ENCODE measurements around the gene RASL11B.
"Not testable (repeated sequence)": the region's sequence is repeated elsewhere in the genome, so short reads cannot be mapped to it uniquely, and the experiment has no call there.

Gene RASL11B, protein sequence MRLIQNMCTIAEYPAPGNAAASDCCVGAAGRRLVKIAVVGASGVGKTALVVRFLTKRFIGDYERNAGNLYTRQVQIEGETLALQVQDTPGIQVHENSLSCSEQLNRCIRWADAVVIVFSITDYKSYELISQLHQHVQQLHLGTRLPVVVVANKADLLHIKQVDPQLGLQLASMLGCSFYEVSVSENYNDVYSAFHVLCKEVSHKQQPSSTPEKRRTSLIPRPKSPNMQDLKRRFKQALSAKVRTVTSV

GRCh38 chr4:52861879-52862616 lies at the start of gene RASL11B:
Gene RASL11B (plus strand): TSS chr4:52862317. CDS start chr4:52862508, 191 bp downstream.
- peak; percentile 72 to 73 for DNase-seq (ENCODE audit: low read depth in 2 of 2)

DNA sequence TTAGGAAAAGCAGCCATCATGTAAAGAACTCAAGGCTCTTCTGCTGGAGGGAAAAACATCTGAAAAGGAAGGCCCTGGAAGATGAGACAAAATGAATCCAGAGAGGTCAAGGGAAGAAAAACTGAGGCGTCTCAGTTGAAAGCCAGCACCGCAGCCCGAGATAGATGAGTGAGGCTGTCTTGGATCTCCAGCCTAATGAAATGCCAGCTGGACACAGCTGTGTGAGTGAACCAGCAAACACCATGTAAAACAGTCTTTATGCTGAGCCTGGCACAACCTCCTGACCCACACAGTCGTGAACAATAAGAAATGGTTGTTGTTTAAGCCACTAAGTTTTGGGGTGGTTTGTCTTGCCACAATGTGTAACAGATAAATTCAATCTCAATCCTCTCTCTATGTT lies 48.6 kb upstream of the RASL11B start:
- DNase-seq (ENCODE audit: low read depth in 2 of 2) = no peak

DNA sequence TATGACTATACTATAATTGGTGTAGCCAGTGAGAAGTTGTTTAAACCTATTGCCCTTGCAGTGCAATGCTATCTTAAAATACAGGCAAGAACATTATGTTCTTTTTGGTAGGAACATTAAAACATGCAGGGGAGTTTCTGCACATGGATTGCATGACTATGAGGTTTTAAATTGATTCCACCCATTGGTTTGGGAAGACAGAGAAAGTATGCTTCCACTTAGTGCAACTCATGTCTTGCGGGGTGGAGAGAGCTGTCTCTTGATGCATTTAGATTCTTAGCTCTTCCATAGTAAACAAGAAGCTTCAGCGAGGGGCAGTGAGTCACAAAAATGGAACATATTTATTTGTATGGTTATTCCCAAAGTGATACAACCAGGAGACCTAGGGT lies 39.5 kb upstream of the RASL11B start:
- DNase-seq (ENCODE audit: low read depth in 2 of 2) = no peak

DNA sequence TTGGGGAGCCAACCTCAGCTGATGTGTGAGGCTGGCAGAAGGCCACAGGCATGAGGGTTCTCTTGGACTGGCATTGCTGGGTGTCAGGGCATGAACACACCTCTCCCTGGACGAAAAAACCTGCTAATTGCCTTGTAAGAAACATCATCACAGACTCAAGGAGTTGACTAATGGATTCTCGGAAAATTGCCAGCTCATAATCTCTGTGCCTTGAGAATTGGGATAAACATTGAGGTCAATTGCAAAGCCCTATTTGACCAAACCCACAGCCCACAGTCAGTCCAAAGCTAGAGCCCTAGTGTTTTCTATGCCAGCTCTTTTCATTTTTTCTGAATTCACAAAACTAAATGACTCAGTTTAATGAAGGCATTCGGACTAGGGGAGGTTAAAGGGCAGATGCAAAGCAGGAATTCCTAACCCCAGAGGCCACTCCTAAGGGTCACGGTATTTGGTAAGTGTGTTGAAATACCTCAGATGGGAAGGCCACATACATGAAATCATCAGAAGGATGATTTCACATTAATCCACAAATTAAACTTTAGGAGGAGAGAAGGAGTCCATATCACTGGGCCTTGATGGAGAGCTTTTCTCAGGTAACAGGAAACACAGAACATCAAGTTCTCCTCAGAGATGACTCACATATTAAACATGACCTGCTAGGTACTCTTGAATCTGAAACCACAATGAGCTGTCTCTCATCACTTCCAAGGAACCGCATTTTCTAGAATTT lies 39.0 kb upstream of the RASL11B start:
- no peak for DNase-seq (ENCODE audit: low read depth in 2 of 2)

- DNase-seq (ENCODE audit: low read depth in 2 of 2) = no peak
These were observed 38.4 kb upstream of the RASL11B start for GRCh38 chr4:52823702-52824092.

DNA sequence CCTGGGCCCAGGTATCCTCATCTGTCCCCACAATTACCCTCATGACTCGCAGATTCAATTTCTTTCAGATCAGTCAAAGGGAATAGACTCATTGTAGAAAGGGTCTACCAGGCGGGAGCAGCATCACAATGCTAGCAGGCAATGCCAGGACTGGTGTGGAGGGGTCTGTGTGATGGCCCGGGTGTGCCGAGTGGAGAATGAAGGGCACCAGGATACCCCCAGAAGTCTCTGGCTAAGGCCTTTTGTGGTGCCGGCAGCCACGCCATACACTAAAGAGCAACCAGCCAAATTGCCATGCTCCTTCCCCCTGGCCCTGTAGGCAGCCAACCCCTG lies 37.9 kb upstream of the RASL11B start:
- DNase-seq (ENCODE audit: low read depth in 2 of 2) = no peak

DNA sequence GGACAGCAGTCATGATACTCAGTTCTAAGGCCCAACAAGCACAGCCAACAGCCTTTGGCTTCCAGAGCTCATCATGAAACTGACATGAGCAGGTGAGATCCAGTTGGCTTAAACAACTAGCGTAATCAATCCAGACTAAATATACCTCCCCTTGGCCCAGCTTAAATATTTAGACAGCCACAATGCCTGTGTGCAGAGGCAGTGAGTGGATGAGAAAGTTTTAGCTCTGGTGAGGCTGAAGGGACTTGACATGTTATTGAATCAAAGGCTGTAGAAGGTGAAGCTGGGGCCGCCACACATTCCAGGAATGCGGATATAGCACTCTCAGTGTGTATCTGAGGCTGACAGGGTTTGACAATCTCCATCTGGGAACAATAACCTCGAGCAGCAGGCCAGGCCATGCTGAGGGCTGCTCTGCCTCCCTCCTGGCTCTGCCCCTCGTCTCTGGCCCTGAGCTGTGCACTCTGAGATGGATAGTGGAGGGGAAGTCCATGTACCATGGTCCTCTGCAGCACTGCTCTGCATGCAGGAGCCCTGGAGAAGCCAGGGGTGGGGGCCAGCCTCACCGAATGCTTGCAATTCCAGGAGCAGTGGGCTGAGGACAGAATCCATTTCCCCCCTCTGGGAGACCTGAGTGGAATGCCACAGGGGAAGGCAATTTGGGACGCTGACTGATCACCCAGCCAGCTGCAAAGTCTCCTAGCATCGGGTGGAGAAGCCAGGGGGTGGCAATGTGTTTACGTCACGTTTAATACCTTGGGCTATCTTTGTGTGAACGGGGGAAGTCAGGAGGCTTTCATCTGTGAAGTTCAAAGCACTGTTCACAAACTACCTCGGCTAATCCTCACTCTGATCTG lies 37.3 kb upstream of the RASL11B start:
- no peak for DNase-seq (ENCODE audit: low read depth in 2 of 2)

DNA sequence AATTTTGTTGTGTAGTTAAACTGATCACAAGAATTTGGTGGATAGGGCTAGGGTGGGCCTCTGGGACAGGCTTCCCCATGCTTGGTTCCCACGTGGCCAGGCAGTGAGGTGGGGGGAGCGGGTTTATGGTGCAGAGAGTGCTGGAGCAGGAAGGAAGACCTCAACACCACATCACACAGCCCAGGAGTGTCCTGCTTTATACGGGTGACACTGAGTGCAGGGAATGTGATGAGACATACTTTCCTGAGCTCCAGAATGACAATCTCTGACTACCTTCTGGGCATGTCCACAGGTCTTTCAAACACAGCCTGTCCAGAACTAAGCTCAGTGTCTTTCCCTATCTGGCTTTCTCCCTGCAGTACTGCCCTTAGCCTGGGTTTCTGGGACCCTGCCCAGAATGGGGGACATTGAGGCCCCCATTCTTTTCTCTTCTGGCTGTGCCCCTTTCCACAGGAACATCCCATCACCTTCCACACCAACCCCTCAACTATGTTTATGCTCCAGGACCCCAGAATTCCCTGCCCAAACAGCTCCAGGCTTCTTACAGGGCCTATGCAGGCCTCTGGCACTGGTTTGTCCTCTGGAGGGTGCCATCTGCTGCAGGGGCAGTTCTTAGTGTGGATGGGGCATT lies 36.5 kb upstream of the RASL11B start:
- DNase-seq (ENCODE audit: low read depth in 2 of 2) = no peak

DNA sequence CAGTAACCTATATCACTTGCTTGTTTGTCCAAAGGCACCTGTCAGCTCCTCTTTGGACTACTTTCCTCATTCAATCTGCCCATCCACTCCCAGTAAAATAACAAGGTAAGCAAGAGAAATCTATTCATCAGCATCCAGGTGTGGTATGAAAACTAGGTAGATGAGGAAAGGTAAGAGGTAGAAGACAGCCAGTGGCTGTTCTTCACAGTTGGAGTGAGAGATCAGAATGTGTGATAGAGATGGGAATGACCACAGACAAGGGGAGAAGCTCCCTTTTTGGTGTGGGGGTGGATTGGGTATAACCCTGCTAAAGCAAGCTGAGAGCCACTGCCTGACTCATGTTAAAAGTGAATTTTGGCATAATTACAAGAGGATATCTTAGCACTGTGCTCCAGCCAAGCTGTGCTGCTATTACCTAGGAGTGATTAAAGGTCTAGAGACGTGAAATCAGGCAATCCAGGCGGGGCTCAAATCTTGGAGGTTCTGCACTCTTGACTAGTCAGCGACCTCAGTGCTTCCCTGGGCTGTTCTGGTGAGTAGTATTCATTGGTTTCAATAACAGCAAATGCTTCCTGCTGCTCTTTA lies 28.1 kb upstream of the RASL11B start:
- no peak for DNase-seq (ENCODE audit: low read depth in 2 of 2)

DNA sequence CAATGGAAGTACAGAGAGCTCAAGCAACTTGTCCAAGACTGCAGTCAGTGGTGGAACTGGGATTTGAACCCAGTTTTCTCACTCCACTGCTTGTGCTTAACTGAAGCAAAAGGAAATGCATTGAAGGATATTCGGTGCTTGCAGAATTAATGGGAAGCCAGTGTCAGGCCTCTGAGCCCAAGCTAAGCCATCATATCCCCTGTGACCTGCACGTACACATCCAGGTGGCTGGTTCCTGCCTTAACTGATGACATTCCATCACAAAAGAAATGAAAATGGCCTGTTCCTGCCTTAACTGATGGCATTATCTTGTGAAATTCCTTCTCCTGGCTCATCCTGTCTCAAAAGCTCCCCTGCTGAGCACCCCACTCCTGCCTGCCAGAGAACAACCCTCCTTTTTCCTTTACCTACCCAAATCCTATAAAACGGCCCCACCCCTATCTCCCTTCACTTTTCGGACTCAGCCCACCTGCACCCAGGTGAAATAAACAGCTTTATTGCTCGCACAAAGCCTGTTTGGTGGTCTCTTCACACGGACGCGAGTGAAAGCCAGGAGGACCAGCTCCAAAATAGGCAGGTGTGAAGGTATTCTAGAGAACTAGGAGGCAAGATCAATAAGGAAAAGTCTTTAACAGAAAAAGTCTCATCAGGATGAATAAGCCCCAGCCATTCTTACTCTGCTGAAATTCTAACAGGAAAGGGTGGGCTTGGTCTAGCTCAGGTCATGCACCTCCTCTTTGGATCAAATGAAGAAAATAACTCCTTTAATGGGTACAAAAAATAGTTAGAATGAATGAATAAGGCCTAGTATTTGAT lies 27.3 kb upstream of the RASL11B start:
- DNase-seq (ENCODE audit: low read depth in 2 of 2) = not testable (repeated sequence)

GRCh38 chr4:52836120-52836519 lies 26.0 kb upstream of the RASL11B start:
- DNase-seq (ENCODE audit: low read depth in 2 of 2) = no peak

DNA sequence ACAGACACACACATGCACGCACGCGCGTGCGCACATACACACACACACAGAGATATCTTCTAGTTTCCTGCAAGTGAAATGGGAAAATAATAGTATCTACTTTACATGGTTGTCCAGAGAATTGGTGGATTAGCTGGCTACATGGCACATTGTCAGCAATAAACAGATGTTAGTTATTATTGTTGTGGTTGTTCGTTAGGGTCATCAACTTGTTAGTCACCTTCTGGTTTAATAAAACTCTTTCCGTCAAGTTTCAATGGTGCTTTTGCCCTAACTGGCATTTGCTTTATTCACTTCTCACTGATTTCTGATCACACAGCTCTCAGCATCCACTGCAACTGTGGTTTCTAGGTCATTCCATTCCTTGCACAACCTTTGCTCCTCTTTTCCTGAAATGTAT lies 25.4 kb upstream of the RASL11B start:
- no peak for DNase-seq (ENCODE audit: low read depth in 2 of 2)

- DNase-seq (ENCODE audit: low read depth in 2 of 2) = no peak
These were observed 24.2 kb upstream of the RASL11B start for GRCh38 chr4:52837716-52838558.

DNA sequence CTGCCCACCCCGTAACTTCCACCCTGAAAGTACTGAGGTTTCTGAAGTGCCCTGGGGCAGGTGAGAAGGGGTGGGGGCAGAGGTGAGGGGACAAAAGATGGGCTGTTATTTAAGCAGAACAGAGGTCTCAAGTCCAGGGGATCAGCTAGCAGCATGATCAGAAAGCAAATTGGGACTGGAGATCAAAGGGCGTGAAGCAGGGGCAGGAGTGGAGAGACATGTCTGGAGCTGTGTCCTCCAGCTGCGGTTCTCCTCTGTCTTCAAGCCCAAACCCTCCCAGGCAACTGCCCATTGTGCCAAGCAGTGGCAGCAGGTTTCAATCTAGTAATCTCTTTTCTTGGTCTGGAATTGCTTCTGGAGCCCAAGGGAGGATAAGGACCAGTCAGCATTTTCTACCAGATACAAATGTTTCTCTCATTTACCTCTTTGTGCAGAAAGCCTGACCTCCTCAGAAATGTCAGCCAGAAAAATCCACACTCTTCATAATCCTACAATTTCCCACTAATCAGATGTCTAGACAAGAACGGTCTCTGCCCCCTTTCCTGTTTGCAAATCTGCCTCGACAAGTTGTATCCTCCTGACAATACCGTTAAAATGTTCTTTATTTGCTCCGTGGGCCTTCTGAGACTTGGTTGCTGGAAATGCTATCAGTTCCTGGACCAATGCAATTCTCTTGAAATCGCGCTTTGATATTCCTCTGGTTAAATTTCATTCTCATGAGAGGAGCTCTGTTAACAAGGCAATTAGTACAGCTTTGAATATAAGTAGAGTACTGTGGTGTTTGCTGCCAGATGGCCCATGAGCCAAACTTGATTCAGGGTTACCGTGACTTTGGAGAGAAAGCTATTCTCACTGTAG lies 23.2 kb upstream of the RASL11B start:
- no peak for DNase-seq (ENCODE audit: low read depth in 2 of 2)

DNA sequence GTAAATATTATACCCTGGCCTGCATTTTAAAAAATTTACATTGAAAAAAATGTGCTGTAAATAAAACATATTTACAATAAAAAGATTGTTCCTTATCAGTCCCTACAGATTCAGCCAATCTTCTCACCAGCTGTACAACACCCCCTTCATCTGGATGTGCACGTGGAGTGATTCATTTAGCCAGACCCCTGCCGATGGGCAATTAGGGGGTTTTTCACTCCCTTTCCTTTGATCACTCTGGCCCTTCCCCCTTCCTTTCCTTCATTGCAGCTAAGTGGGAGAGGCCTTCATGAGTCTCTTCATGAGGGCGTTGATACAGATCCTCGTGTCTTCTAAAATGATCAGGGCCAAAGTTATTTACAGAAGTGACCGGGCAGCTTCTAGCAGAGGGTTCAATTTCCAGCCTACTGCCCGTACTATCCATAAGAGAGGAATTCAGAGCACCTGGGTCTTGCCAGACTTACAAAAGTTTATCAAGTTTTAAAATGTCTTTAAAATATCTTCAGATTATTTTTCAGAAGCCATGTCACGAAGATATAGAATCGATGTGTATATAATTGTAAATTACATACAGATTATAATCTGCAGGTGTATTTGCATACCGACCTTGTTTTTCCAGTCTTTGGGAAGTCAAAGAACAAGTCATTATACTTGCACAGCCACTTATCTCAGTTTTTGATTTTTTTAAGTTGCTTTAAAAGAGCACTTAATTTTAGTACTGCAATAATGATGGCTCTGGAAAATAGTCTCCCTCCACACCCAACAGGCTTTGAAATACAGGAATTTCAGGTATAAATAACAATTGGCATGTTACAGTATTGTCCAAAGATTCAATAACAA lies 21.4 kb upstream of the RASL11B start:
- DNase-seq (ENCODE audit: low read depth in 2 of 2) = no peak

- no peak for DNase-seq (ENCODE audit: low read depth in 2 of 2)
These were observed 20.2 kb upstream of the RASL11B start for GRCh38 chr4:52841682-52842456.

- no peak for DNase-seq (ENCODE audit: low read depth in 2 of 2)
These were observed 19.3 kb upstream of the RASL11B start for GRCh38 chr4:52842792-52843191.

All from stimulated activated CD8-positive, alpha-beta memory T cell treated with anti-CD3 and anti-CD28 coated beads, Interleukin-2, amount 100 ng/mL, for 48 hours (primary cell).